NCI-H1436 (cell line): ENCODE results near the gene CBFA2T2.
A peak's percentile ranks its signal among the peaks of the same experiment; 100 is the strongest.

Source experiments
- DNase-seq: peaks from one replicate; lab custom pipeline; 2025; lab: John Stamatoyannopoulos, UW

Gene CBFA2T2

DNA sequence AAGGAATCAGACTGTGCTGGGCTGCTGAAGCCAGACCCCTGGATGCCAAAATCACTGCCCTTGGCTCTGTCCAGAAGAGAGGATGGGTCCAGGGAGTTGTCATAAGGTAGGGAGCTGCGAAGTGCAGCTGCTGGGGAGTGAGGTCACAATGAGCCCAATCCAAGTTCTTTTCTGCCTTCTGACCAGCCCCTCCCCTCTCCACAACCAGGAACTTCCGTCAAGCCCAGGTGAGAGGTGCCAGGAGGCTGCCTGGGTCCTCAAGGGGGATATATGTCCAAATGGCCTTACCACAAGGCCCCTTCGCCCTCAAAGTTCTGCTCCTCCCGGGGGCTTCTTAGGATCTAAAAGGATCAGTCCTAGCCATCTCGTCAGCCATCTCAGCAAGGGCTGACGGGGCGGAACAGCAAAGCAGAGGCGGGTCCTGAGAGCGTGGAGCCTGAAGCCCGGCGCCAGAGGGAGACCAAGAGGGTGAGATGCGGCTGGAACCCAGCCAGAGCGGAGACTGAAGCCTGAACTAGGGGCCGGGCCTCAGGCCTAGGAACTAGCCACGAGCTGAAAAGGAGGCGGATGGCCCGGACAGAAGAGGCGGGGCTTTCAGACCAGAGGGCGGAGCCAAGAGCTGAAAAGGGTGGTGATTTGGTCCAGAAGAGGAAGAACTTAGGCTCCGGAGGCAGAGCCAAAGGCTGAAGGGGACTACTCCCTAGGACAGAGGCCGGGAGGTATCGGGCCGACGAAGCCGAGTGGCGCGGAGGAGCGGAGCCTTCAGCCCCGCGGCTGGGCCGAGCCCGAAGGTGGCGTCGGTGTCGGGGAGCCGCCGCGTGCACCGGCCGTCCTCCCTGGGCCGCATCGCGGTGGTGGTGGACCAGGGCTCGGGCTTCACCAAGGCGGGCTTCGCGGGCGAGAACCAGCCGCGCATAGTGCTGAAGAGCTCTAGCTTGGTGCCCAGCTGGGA is 176.7 kb downstream of the CBFA2T2 start, which contains the start of gene ACTL10:
Gene ACTL10, plus strand, starts transcription at position 651 of the 952 bp plus-strand sequence. CDS start 555 bp downstream, outside the sequence.
- DNase-seq, result peak; percentile 65

DNA sequence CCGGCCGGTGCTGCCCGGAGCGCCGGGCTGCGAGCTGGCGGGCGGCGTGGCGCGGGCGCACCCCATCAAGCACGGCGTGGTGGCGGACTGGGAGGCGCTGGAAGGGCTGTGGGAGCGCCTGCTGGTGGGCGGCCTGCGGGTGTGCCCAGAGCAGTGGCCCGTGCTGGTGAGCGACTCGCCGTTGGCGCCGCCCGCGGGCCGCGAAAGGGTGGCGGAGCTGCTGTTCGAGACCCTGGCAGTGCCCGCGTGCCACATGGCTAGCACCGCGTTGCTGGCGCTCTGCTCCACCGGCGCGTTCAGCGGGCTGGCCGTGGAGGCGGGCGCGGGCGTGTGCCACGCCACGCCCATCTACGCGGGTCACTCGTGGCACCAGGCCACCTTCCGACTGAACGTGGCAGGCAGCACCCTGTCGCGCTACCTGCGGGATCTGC is 177.4 kb downstream of the CBFA2T2 start:
- DNase-seq, result no peak

DNA sequence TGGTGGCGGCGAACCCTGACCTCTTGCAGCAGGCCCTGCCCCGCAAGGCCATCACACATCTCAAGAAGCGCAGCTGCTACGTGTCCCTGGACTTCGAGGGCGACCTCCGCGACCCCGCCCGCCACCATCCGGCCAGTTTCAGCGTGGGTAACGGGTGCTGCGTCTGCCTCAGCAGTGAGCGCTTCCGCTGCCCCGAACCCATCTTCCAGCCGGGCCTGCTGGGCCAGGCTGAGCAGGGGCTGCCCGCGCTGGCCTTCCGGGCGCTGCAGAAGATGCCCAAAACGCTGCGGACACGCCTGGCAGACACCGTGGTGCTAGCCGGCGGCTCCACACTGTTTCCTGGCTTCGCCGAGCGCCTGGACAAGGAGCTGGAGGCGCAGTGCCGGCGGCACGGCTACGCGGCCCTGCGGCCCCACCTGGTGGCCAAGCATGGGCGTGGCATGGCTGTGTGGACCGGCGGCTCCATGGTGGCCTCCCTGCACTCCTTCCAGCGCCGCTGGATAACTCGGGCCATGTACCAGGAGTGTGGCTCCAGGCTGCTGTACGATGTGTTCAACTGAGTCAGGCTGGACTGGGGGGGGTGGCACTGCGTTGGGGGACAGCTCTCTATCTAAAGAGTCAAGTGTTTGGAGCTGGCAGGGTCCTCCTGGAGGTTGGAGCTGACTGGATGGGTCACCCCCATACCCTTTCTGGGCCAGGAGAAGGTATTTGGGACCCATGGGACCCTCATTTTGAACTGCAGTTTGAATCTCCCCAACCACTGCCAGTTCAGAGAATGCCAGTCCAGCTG is 178.0 kb downstream of the CBFA2T2 start:
- no peak for DNase-seq

DNA sequence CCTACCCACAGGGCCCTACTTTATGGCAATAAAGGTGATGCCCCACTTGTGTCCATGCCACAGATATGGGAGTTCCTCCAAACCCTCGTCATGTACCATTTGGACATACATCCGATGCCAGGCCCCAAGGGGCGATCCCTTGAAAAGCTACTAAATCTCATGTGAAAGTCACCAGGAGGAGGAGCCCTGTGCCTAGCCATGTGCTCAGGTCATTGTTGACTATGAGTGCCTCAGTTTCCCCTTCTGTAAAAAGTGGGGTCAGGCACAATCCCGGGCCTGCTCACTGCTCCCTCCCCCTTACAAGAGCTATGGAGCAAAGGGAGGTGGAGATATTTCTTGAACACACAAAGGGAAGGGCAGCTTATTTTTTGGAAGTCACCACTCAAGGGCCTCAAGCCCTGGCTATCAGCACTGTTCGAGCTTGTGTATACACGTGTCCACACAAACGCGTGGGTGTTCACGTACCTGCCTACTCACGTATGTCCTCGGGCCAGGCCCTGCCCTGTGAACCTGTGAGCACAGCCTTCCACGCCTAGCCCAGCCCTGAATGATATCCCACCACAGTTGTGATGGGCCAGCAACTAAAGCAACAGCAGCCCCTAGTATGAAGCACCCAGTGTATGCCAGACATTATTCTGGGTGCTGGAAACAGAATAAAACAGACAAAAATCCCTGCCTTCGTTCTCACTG is 178.7 kb downstream of the CBFA2T2 start:
- DNase-seq, result no peak

DNA sequence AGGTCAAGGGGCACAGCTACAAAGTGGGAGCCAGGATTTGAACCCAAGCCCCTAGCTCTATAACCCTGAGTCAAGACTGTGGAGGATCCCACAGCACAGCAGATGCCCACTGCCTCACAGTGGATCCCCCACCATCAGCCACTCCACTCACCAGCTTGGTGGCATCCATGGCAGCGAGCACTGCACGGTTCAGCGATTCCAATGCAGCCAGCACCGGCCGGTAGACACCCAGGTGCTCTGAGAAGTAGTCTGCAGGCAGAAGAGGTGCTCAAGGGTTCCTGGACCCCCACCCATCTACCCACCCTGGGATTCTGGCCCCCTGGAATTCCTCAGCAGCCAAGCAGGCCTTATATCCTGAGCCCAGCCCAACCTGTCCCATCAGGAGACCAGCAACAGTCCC is 179.3 kb downstream of the CBFA2T2 start:
- no peak for DNase-seq

DNA sequence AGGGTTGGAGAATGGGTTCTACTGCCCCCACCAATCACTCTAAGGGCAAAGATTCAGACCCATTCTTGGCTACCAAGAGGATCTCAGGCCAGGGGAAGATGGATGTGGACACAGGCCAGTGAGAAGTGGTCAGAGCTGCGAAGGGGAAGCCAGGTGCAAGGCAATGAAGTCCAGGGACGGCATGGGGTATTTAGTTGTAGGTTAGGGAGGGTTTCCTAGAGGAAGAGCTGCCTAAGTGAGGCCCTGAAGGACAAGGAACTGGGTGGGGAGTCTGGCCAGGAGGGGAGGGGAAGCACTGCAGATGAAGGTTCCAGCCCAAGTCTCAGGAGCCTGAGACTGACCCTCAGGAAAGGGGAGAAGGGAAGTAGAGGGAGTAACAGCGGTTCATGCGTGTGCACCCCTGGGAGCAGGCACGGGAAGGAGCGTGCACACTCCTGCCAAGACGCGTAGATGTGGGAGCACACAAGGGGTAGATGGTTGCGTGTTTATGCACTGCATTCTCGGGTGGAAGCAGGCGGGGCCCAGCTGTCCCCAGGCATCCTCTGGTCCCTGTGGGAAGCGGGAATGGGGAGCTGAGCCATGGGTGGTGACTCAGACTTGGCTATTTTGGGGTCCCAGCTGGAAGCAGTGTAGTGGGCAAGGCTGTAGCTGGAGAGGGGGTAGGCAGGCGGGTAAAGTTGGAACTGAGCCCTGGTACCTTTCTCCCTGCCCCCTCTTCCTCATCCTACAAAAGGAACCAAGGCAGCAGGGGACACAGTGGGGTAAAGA is 180.2 kb downstream of the CBFA2T2 start:
- no peak for DNase-seq

DNA sequence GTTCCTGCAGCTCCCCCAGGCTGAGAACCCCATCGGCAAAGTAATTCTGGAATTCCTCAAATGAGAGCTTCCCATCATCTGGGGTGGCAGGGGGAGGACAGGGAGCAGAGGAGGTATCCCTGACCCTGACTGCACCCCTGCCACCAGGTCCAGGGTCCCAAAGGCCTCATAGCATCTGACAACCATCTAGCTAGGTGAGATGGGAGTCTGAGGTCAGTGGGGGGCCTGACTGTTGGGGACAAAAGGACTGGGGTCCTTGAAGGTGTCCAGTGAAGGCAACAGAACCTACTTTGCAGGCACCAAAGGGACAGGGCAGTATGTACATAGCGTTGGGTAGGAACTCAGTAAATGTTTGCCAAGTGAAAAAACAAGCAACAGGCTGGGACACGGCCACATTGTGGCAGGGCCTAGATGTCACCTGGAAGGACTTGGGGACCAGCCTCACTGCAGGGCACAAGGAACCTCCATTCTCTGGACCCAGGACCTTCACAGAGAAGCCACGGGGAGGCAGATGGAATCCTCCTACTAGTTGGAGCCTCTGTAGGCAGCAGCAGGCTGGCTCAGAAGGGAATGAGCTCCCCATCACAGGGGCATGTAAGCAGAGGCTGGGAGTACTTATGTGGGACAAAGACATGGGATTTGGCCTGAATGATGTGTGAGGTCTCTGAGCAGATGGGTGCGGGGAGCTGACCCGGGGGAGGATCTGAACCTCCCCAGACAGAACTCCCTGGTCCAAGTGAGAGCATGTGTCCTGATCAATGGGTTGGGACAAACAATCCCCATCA is 181.0 kb downstream of the CBFA2T2 start:
- no peak for DNase-seq

DNA sequence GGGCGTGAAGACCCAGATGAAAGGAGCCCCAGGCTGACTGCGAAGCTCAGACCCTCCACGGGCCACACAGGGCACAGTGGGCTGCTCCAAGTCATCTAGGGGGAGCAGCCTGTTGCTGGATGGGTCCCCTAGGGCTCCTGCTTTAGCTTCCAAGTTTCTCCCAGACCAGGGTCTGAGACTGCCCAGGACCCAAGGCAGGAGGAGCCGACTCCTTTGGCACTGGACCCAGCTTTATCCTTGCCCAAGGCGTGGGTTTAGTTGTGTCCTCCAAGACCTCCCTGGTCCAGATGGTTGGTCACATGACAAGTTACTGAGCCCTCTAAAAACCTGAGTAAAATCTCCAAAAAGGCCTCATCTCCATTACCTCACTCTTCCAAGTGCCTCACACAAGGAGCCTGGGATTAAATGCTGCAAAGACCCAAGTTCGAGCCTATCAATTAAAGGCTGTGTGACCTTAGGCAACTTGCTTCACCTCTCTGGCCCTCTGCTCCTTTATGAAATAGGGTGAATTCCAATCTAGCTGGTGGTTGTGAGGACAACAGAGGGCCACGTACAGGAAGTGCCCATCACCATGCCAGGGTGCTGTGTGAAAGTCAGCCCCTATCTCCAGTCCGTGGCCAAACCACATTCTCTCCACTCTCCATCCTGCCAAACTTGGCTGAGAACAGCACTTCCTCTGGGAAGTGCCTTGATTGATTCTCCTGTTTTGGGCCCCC is 181.8 kb downstream of the CBFA2T2 start:
- DNase-seq, result no peak

DNA sequence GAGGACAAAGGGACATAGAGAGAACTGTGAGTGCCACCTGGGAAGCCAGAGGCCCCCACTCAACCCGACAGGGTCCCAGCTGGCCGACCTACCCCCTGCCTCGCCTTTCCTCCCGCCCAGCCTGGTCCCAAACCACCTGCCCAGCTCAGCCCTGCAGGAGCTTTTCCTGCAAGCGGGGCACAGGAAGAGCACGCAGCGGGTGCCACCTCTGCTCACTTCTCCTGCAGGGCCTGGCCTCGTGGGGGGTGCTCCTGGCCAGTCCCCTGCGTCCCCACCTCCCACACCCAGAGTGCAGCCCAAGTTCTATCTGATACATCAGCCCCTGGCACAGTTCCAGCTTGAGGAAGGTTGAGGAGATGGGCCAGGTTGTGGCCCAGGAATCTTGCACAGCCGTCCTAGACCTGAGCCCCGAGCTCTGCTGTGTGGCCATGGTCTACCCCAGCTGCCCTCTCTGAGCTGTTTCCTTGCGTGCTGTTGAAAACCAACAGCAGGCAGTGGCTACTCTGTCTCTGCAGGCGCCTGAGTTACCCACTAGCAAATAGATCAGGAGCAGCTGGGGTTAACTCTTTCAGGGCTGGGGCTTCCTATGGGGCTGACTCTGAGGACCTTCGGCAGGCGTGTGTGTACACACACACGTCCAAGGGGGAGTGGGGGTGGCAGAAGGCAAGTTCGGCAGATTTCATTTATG is 182.7 kb downstream of the CBFA2T2 start:
- no peak for DNase-seq

DNA sequence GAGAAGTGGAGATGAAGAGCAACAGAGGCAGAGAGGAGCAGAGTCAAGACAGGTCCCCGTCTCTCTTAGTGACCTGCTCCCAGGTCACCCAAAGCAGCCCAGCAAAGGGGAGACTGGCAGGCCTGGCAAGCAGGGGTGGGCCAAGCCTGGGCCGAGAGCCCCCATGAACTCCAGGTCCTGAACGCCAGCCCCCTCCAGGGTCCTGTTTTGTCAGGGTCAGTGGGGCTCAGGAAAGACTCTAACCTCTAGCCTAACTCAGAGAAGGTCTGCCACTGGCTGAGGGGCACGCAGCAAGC is 183.2 kb downstream of the CBFA2T2 start:
- DNase-seq, result no peak

DNA sequence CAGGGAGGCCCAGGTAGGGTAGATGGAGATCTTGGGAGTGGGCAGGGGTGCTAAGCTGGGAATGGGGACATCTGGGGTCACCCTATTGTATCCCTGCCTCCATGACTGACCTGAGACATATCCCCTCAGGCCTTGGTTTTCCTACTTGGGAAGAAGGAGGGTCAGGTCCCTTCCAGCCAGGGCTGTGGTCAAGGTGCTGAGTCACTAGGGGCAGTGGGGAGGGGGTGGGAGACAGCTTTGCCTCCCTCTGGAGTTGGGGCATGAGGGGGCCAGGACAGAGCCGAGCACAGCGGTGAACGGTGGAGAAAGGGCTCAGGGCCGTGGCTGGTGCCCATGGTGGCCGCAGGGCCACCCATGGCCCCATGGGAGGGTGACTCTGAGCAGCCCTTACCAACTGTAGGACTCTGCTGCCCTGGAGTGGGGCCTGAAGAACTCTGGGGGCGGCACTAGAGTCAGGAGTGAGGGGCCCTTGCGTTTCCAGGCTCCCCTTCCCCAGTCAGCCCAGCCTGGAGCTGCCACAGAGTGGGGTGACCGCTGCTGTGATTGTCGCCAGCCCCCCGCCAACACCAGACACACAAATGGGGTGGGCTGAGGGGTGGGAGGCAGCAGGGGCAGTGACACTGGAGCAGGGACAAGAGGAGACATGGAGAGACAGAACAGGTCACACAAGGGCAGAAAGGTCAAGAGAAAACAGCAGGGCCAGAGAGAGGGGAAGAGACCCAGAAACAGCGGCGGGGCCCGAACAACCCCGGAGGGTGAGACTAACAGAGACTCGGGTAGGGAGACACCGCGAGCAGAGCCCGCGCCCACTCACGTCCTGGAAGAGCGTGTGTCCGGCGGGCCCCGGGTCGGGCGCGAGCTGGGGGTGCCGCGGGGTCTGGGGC is 183.8 kb downstream of the CBFA2T2 start:
- DNase-seq, result no peak

DNA sequence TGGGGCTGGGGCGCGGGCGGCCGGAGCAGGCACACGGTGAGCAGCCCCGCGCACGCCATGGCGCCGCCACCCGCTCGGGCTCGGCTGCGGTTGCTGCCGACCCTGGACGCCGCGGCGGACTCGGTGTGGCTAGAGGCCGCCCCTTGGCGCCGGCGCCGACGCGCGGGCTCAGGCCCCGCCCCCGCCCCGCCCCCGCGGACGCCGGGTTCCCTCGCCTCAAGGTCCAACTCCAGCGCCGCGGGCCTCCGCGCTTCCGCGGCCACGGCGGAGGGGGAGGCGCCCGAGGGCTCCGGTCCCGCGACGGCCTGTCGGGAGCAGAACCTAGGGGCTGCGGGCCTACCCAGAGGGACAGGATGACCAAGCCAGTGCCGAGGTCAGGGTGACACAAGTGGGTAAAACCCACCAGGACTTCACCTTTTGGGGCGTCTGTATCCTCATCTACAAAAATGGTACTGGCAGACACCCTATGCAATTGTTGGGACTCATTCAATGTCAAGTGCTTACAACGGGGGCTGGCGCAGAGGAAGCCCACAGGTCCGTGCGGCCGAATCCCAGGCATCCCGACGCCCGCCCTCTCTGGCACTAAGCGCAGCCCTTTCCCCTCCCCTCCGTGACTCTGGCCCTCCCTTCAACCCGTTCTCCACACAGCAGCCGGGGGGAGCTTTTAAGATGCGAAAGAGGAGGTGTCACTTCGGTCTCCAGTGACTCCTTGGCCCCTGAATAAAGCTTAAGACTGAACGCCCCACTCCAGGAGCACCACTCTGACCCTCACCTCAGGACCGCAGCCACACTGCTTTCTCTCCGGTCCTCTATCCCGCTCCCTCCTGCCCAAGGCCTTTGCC is 184.6 kb downstream of the CBFA2T2 start, which contains the start of gene NECAB3:
Gene NECAB3, minus strand, starts transcription at position 135 of the 842 bp plus-strand sequence. Its CDS starts 76 bp downstream, at position 59.
- peak; percentile 70 for DNase-seq

DNA sequence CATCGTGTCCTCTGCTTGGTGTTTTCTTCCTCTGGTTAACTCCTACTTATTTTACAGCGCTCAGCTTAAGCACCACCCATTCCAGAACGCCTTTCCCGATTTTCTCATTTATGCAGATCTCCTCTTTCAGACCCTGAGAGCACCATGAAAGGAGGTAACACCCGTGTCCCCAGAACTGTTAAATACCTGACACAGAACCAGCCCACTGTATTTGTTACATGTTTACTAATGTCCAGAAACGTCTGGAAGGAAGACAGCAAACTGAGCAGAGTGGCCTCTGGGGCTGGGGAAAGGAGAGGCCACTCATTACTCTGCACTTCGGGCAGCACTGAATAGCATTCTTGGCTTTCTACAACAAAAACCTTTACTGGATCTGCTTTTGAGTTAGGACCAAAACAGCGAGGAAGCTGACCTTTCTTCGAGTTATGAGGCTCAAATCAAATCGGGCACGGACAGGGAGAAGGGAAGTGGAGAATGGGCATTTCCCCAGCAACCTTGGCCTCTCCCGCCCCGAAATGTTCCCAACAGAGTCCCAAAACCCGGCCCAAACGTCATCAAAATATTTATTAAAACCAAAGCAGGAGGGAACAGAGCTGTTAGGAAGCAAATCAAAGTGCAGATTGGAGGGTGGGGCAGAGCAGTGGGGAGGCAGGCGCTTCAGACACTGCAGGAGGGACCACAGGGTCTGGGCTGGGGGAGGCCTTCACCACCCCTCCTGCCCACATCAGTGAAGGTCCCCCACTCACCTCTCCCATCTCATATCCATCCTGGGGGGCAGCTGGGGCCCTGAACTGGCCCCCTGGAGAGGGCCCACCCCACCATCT is 185.5 kb downstream of the CBFA2T2 start:
- no peak for DNase-seq

DNA sequence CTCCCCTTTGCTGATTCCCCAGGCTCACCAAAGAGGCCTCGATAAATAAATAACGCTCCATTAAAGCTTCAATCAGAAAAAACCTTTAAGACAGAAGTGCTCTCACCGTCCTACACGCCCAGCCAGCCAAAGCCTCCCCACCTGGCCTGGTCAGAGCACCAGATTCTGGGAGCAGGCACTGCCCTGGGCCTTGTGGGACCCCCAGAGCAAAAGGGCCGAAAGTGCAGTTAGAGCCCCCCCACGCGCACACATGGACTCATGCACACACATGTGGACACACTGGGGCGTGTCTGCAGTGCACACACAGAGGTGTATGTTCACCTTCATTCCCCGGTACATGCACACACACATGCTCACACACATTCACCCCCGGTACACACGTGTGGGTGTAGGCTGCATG is 186.2 kb downstream of the CBFA2T2 start:
- DNase-seq, result no peak

DNA sequence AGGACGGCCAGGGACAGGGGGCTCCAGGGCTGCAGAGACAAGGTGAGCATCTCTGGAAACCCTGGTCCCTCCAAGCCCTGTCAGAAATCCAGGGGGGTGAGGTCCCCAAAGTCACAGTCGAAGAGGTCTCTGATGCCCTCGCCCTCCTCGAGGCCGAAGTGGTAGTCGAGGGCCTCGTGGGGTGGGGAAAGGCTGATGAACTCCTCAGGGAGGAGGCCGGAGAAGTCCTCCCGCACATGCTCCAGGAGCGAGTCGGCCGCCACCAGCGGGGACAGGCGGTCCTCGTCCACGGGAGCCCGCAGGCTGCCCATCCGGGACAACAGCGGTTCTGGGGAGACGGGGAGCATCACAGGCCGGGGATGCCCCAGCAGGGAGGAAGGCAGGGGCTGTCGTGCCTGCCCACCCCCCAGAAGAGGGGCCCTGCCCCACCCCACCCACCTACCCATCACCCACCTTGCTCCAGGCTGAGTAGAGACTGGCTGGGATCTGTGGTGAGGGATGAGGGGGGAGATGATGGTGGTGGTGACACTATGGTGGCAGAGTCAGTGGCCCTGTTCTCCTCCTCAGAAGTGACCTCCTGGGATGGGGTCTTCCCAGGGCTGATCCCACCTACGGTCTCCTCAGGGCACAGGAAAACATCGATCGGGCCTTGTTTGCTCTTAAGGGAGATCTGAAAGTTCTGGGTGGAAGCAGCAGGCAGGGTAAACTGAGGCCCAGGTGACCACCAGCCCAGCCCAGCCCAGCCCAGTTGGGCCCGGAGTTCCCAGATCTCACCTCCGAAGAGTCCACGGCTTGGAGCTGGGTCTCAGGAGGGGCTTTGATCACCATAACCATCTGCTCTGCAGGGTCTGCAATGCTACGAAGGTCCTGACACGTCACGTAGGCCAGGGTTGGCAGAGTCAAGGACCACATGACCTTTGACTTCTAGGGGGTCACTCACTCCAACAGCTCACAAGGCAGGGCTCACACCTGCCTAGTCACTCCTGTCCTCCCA is 187.1 kb downstream of the CBFA2T2 start:
- DNase-seq, result no peak
